ENCODE data around the gene PARP9. TPM values are rescaled to one million over a fixed set of nuclear protein-coding genes. Genes with fewer than 3 reads are reported as not detected.
A peak's percentile ranks its signal among the peaks of the same experiment; 100 is the strongest.

Gene PARP9
- total RNA-seq, 1 donor from 2014 or later = 4.5 TPM

GRCh38 chr3:122589297-122589696 lies 25.2 kb upstream of the PARP9 start:
- Histone ChIP-seq H3K4me3 (ENCODE audit: low read depth, low read length) (no peak overlapping the region), H3K27me3 (ENCODE audit: control insufficient read depth, insufficient read depth, low read length) (no peaks in the 10 kb centered on the region), H3K36me3 (ENCODE audit: control insufficient read depth, insufficient read depth, low read length) (no peaks in the 10 kb centered on the region)
- FAIRE-seq (no peak), DNase-seq (ENCODE audit: low read depth) (no peak)
- TF ChIP-seq CTCF (IDR thresholded peaks at IDR 0.05; ENCODE audit: insufficient read depth, low read length, severe bottlenecking) = no peak

GRCh38 chr3:122587572-122587971 lies 23.5 kb upstream of the PARP9 start:
- FAIRE-seq = no peak
- H3K4me3 ChIP-seq (ENCODE audit: low read depth, low read length) = no peak overlapping the region
- no peak for DNase-seq (ENCODE audit: low read depth)
- H3K27me3 ChIP-seq (ENCODE audit: control insufficient read depth, insufficient read depth, low read length) = no peaks in the 10 kb centered on the region
- TF ChIP-seq CTCF (IDR thresholded peaks at IDR 0.05; ENCODE audit: insufficient read depth, low read length, severe bottlenecking) = no peak
- H3K36me3 ChIP-seq (ENCODE audit: control insufficient read depth, insufficient read depth, low read length) = no peaks in the 10 kb centered on the region

- no peak for DNase-seq (ENCODE audit: low read depth)
- Histone ChIP-seq H3K4me3 (ENCODE audit: low read depth, low read length) (no peak overlapping the region), H3K36me3 (ENCODE audit: control insufficient read depth, insufficient read depth, low read length) (no peaks in the 10 kb centered on the region), H3K27me3 (ENCODE audit: control insufficient read depth, insufficient read depth, low read length) (no peaks in the 10 kb centered on the region)
- FAIRE-seq = no peak
- no peak for TF ChIP-seq CTCF (IDR thresholded peaks at IDR 0.05; ENCODE audit: insufficient read depth, low read length, severe bottlenecking)
Observed at GRCh38 chr3:122586773-122587485, 22.8 kb upstream of the PARP9 start.

- no peaks in the 10 kb centered on the region for H3K36me3 ChIP-seq (ENCODE audit: control insufficient read depth, insufficient read depth, low read length)
- FAIRE-seq = no peak
- no peaks in the 10 kb centered on the region for H3K27me3 ChIP-seq (ENCODE audit: control insufficient read depth, insufficient read depth, low read length)
- TF ChIP-seq CTCF (IDR thresholded peaks at IDR 0.05; ENCODE audit: insufficient read depth, low read length, severe bottlenecking) = no peak
- DNase-seq (ENCODE audit: low read depth) = peak; percentile 83
- H3K4me3 ChIP-seq (ENCODE audit: low read depth, low read length) = no peak overlapping the region
Observed at GRCh38 chr3:122586098-122586497, 22.0 kb upstream of the PARP9 start.

GRCh38 chr3:122582390-122582789 lies 18.3 kb upstream of the PARP9 start:
- FAIRE-seq (no peak), DNase-seq (ENCODE audit: low read depth) (no peak)
- H3K27me3 ChIP-seq (ENCODE audit: control insufficient read depth, insufficient read depth, low read length) = no peaks in the 10 kb centered on the region
- TF ChIP-seq CTCF (IDR thresholded peaks at IDR 0.05; ENCODE audit: insufficient read depth, low read length, severe bottlenecking) = no peak
- no peaks in the 10 kb centered on the region for H3K36me3 ChIP-seq (ENCODE audit: control insufficient read depth, insufficient read depth, low read length)
- H3K4me3 ChIP-seq (ENCODE audit: low read depth, low read length) = no peak overlapping the region

GRCh38 chr3:122581622-122582021 lies 17.5 kb upstream of the PARP9 start:
- no peaks in the 10 kb centered on the region for H3K36me3 ChIP-seq (ENCODE audit: control insufficient read depth, insufficient read depth, low read length)
- no peaks in the 10 kb centered on the region for H3K27me3 ChIP-seq (ENCODE audit: control insufficient read depth, insufficient read depth, low read length)
- no peak overlapping the region for H3K4me3 ChIP-seq (ENCODE audit: low read depth, low read length)
- TF ChIP-seq CTCF (IDR thresholded peaks at IDR 0.05; ENCODE audit: insufficient read depth, low read length, severe bottlenecking) = no peak
- FAIRE-seq (no peak), DNase-seq (ENCODE audit: low read depth) (no peak)
